ENCODE results near the gene CYTH1. TPM values are rescaled to one million over a fixed set of nuclear protein-coding genes. Genes with fewer than 3 reads are reported as not detected.

CYTH1 gene
- total and polyA plus RNA-seq, 2 donors (not counting 1 experiment from before 2014, with no cell fraction given), result 255 to 353 TPM

DNA sequence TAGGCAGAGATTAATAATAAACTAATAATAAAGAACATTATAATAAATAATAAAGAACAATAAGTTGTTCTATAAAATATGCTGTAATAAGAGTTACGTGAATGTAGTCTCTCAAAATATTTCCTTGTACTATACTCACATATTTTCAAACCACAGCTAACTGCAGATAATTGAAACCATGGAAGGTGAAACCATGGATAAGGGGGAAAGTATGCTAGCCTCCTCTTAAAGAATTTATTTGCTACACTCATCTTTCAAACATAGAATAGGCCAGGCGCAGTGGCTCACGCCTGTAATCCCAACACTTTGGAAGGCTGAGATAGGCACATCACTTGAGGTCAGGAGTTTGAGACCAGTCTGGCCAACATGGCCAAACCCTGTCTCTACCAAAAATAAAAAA, 18.5 kb downstream of the CYTH1 start:
- Mint-ChIP-seq H3K4me1 (peaks cover 55% of the 10 kb centered on the region), H3K9me3 (ENCODE audit: insufficient read depth) (no peaks in the 10 kb centered on the region), H3K4me3 (no peak overlapping the region), H3K27ac (peak overlapping the region; percentile 43), H3K27me3 (no peaks in the 10 kb centered on the region)
- POLR2A ChIA-PET, result no interaction called here
- no peak overlapping the region for H3K4me2 ChIP-seq (replicated peaks; ENCODE audit: low read depth, low read length, poor library complexity, severe bottlenecking)
- peaks cover 93% of the 10 kb centered on the region for H3K79me2 ChIP-seq (ENCODE audit: control insufficient read depth, insufficient read depth, low read length)
- H3K27me3 ChIP-seq (replicated peaks in 1 of 4; ENCODE audit: control extremely low read depth in 1 of 4, control insufficient read depth in 3 of 4, insufficient read depth in 4 of 4, low read length in 3 of 4), result no peaks in the 10 kb centered on the region
- H3K27ac ChIP-seq (ENCODE audit: low read length in 2 of 2), result no peak overlapping the region
- H3K4me1 ChIP-seq (ENCODE audit: control insufficient read depth in 2 of 2, insufficient read depth in 2 of 2, low read length in 2 of 2), result peaks cover 70 to 83% of the 10 kb centered on the region in 2 donors
- H4K20me1 ChIP-seq (ENCODE audit: control insufficient read depth, insufficient read depth, low read length, poor library complexity, severe bottlenecking), result peaks cover 35% of the 10 kb centered on the region
- no peak overlapping the region for H3K4me3 ChIP-seq (ENCODE audit: control extremely low read depth in 1 of 5, extremely low read depth in 1 of 5, insufficient read depth in 1 of 5, low read depth in 2 of 5, low read length in 4 of 5)
- ATAC-seq (ENCODE audit: low read depth), result no peak
- TF ChIP-seq EZH2 (IDR thresholded peaks at IDR 0.05; ENCODE audit: borderline replicate concordance, insufficient read depth, low read depth, low read length, poor library complexity, severe bottlenecking), result no peak
- TF ChIP-seq, protein P1, sequence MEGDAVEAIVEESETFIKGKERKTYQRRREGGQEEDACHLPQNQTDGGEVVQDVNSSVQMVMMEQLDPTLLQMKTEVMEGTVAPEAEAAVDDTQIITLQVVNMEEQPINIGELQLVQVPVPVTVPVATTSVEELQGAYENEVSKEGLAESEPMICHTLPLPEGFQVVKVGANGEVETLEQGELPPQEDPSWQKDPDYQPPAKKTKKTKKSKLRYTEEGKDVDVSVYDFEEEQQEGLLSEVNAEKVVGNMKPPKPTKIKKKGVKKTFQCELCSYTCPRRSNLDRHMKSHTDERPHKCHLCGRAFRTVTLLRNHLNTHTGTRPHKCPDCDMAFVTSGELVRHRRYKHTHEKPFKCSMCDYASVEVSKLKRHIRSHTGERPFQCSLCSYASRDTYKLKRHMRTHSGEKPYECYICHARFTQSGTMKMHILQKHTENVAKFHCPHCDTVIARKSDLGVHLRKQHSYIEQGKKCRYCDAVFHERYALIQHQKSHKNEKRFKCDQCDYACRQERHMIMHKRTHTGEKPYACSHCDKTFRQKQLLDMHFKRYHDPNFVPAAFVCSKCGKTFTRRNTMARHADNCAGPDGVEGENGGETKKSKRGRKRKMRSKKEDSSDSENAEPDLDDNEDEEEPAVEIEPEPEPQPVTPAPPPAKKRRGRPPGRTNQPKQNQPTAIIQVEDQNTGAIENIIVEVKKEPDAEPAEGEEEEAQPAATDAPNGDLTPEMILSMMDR (IDR thresholded peaks at IDR 0.05), result no peak
- no peak for DNase-seq
- CTCF ChIA-PET, result interaction anchor here (1.0 to 1.5 kb wide), 2 partner anchors 15 to 47 kb away, joined by 3 read pairs; no protein-coding TSS in a partner anchor
- no peak overlapping the region for H2AFZ ChIP-seq (ENCODE audit: insufficient read depth, low read depth, low read length, poor library complexity, severe bottlenecking)
- no peak overlapping the region for H3K9ac ChIP-seq (ENCODE audit: low read length)
- intact Hi-C loops (cut with micrococcal nuclease), result no loop called here
- H3K36me3 ChIP-seq (replicated peaks in 1 of 2; ENCODE audit: control extremely low read depth in 1 of 2, control insufficient read depth in 1 of 2, extremely low read depth in 1 of 2, insufficient read depth in 2 of 2, low read length in 1 of 2), result peaks cover 0 to 5% of the 10 kb centered on the region in 2 experiments
- WGBS (ENCODE audit: insufficient coverage), result 93% methylated on average over 2 of the region's 3 CpGs
- peaks cover 0 to 3% (median 0%) of the 10 kb centered on the region in 3 donors for H3K9me3 ChIP-seq (ENCODE audit: control extremely low read depth in 1 of 3, control insufficient read depth in 2 of 3, insufficient read depth in 1 of 3, low read length in 2 of 3)

DNA sequence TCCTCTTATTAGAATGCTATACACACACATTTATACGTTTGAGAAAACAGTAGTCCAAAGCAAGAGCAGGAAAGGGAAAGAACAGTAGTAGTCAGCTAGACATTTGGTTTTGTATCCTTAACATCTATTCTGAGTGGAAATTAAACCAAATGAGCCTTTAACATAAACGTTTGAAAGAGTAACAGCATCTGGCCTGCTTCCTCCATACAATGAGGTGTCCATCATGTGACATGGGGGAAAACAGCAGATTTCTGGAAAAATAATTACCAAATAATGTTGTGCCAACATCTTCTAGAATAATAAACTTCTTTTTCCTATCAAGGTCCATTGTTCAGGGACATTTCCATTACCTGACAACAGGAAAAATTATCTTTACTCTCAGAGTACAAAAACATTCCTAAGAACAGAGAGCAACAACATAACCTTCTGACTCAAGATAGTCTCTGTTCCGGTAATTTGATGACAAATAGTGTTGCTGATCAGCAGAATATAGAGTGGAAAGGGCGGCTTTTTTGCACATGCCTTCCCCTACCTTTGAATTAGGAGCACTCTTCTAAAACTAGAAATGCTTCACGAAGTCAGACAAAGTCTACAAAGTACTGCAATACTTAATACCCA, 20.2 kb downstream of the CYTH1 start:
- no peak for TF ChIP-seq EZH2 (IDR thresholded peaks at IDR 0.05; ENCODE audit: borderline replicate concordance, insufficient read depth, low read depth, low read length, poor library complexity, severe bottlenecking)
- TF ChIP-seq, protein P1 (IDR thresholded peaks at IDR 0.05), result no peak
- H3K9ac ChIP-seq (ENCODE audit: low read length), result no peak overlapping the region

More for the DNA sequence above, 20.2 kb downstream of the CYTH1 start:
- Mint-ChIP-seq H3K4me1 (peaks cover 69% of the 10 kb centered on the region), H3K27me3 (no peaks in the 10 kb centered on the region), H3K4me3 (peak overlapping the region; percentile 52), H3K27ac (peak overlapping the region; percentile 81), H3K9me3 (ENCODE audit: insufficient read depth) (no peaks in the 10 kb centered on the region)
- H3K79me2 ChIP-seq (ENCODE audit: control insufficient read depth, insufficient read depth, low read length), result peaks cover 92% of the 10 kb centered on the region
- H3K4me2 ChIP-seq (replicated peaks; ENCODE audit: low read depth, low read length, poor library complexity, severe bottlenecking), result no peak overlapping the region
- intact Hi-C loops (cut with micrococcal nuclease), result loop anchor here (1.0 kb wide), 1 partner anchor 13 kb away; no protein-coding TSS in a partner anchor
- CTCF ChIA-PET, result interaction anchor here (0.9 to 1.5 kb wide), 6 partner anchors 10 to 53 kb away, joined by 3 to 6 read pairs (median 4); no protein-coding TSS in a partner anchor
- H3K27ac ChIP-seq (ENCODE audit: low read length in 2 of 2), result peak overlapping the region in 1 of 2 donors; percentile 60
- POLR2A ChIA-PET, result interaction anchor here (0.5 kb wide), 1 partner anchor 56 kb away, joined by 3 read pairs; no protein-coding TSS in a partner anchor
- H3K4me3 ChIP-seq (ENCODE audit: control extremely low read depth in 1 of 5, extremely low read depth in 1 of 5, insufficient read depth in 1 of 5, low read depth in 2 of 5, low read length in 4 of 5), result no peak overlapping the region
- H3K4me1 ChIP-seq (ENCODE audit: control insufficient read depth in 2 of 2, insufficient read depth in 2 of 2, low read length in 2 of 2), result peaks cover 70 to 84% of the 10 kb centered on the region in 2 donors
- peaks cover 0 to 3% (median 0%) of the 10 kb centered on the region in 3 donors for H3K9me3 ChIP-seq (ENCODE audit: control extremely low read depth in 1 of 3, control insufficient read depth in 2 of 3, insufficient read depth in 1 of 3, low read length in 2 of 3)
- no peaks in the 10 kb centered on the region for H3K27me3 ChIP-seq (replicated peaks in 1 of 4; ENCODE audit: control extremely low read depth in 1 of 4, control insufficient read depth in 3 of 4, insufficient read depth in 4 of 4, low read length in 3 of 4)
- ATAC-seq (ENCODE audit: low read depth) (no peak), DNase-seq (no peak)
- no peak overlapping the region for H2AFZ ChIP-seq (ENCODE audit: insufficient read depth, low read depth, low read length, poor library complexity, severe bottlenecking)
- peaks cover 22% of the 10 kb centered on the region for H4K20me1 ChIP-seq (ENCODE audit: control insufficient read depth, insufficient read depth, low read length, poor library complexity, severe bottlenecking)
- WGBS (ENCODE audit: insufficient coverage), result no CpG with 5 or more reads among the region's 5 CpGs
- H3K36me3 ChIP-seq (replicated peaks in 1 of 2; ENCODE audit: control extremely low read depth in 1 of 2, control insufficient read depth in 1 of 2, extremely low read depth in 1 of 2, insufficient read depth in 2 of 2, low read length in 1 of 2), result peaks cover 0 to 5% of the 10 kb centered on the region in 2 experiments

Data from B cell (primary cell).